Smooth muscle cell (in vitro differentiated cells): ENCODE data around the gene IL7R. TPM values are rescaled to one million over a fixed set of nuclear protein-coding genes. Genes with fewer than 3 reads are reported as not detected.

Experiments used
- DNase-seq: peaks from one replicate; lab custom pipeline; 2025; ENCODE audit not compliant: unreplicated experiment; lab: John Stamatoyannopoulos, UW
- H2AFZ ChIP-seq: fragments of 200-600 bp; sonication (generic); 2 replicates; pipeline ENCODE4 v1.6.0; 2016; ENCODE audit warnings: antibody characterized with exemption, low read depth, mild to moderate bottlenecking
- H3F3A ChIP-seq: fragments of 200-600 bp; sonication (generic); 2 replicates; pipeline ENCODE4 v1.6.0; 2017; ENCODE audit warnings: antibody characterized with exemption, low read depth
- H3K27ac ChIP-seq: fragments of 200-600 bp; sonication (generic); 2 replicates; pipeline ENCODE4 v1.5.1; 2016; ENCODE audit warnings: low read depth, mild to moderate bottlenecking
- H3K27me3 ChIP-seq: fragments of 200-600 bp; sonication (generic); 2 replicates; pipeline ENCODE4 v1.6.1; 2016; ENCODE audit warnings: low read depth, mild to moderate bottlenecking
- H3K36me3 ChIP-seq: fragments of 200-600 bp; sonication (generic); 2 replicates; pipeline ENCODE4 v1.5.1; 2016; ENCODE audit warnings: low read depth
- H3K4me1 ChIP-seq: fragments of 200-600 bp; sonication (generic); 2 replicates; pipeline ENCODE4 v1.5.1; 2016; ENCODE audit warnings: low read depth
- H3K4me2 ChIP-seq: fragments of 200-600 bp; sonication (generic); 2 replicates; pipeline ENCODE4 v1.6.0; 2016; ENCODE audit warnings: mild to moderate bottlenecking
- H3K4me3 ChIP-seq: fragments of 200-600 bp; sonication (generic); 2 replicates; pipeline ENCODE4 v1.5.1; 2016; ENCODE audit warnings: mild to moderate bottlenecking
- H3K79me2 ChIP-seq: fragments of 200-600 bp; sonication (generic); 2 replicates; pipeline ENCODE4 v1.6.0; 2016; ENCODE audit warnings: low read depth, mild to moderate bottlenecking
- H3K9ac ChIP-seq: fragments of 200-600 bp; sonication (generic); 2 replicates; pipeline ENCODE4 v1.6.0; 2016; ENCODE audit warnings: low read depth
- H3K9me3 ChIP-seq: fragments of 200-600 bp; sonication (generic); replicated peaks from 2 replicates; pipeline ENCODE4 v1.5.1; 2016; ENCODE audit warnings: low read depth
- H4K20me1 ChIP-seq: fragments of 200-600 bp; sonication (generic); 2 replicates; pipeline ENCODE4 v1.6.0; 2016; ENCODE audit warnings: low read depth
- CTCF ChIP-seq: fragments of 200-600 bp; sonication (generic); IDR thresholded peaks from 2 replicates; pipeline ENCODE4 v1.5.1; 2017; ENCODE audit warnings: borderline replicate concordance, mild to moderate bottlenecking, antibody characterized with exemption; ENCODE audit not compliant: insufficient read depth, poor library complexity, severe bottlenecking
- whole genome bisulfite sequencing: methylation state at CpG from one replicate; pipeline ENCODE4 v1.1.7; 2016; ENCODE audit warnings: low lambda C conversion rate; 5-methylcytosine and 5-hydroxymethylcytosine counted together
- polyA plus RNA-seq: library from polyadenylated mRNA; unstranded; fragments of >200 nt; fragmentation: Nextera tagmentation; extraction: Ambion mirVana; gene quantifications from 2 replicates; pipeline ENCODE4 v1.2.1, GENCODE V29; 2016
- total RNA-seq: library from RNA; depleted of rRNA; stranded (reverse); fragments of >200 nt; gene quantifications from 2 replicates; pipeline ENCODE4 v1.2.3, GENCODE V29; 2014

IL7R gene
- total and polyA plus RNA-seq, 2 experiments from 2014 or later: 4.4 to 15.9 TPM

- H3K4me1 ChIP-seq: peaks cover 31% of the 10 kb centered on the region
- peak overlapping the region; percentile 88 for H3K27ac ChIP-seq
- H3F3A ChIP-seq: peaks cover 16% of the 10 kb centered on the region
- no peaks in the 10 kb centered on the region for H3K9me3 ChIP-seq
- no peak overlapping the region for H3K4me3 ChIP-seq
- H4K20me1 ChIP-seq: no peaks in the 10 kb centered on the region
- no peak overlapping the region for H2AFZ ChIP-seq
- H3K27me3 ChIP-seq: no peaks in the 10 kb centered on the region
- 81% methylated on average over 1 of the region's 1 CpG for WGBS
- peaks cover 6% of the 10 kb centered on the region for H3K36me3 ChIP-seq
- H3K4me2 ChIP-seq: no peak overlapping the region
- no peaks in the 10 kb centered on the region for H3K79me2 ChIP-seq
- TF ChIP-seq CTCF: no peak
- DNase-seq: no peak
- H3K9ac ChIP-seq: no peak overlapping the region
These were observed 4.0 kb downstream of the IL7R start for GRCh38 chr5:35860686-35861085.

- Histone ChIP-seq H3K36me3 (peaks cover 6% of the 10 kb centered on the region), H3K27ac (peak overlapping the region; percentile 88), H3K4me3 (no peak overlapping the region), H3F3A (peaks cover 16% of the 10 kb centered on the region), H3K9me3 (no peaks in the 10 kb centered on the region), H3K27me3 (no peaks in the 10 kb centered on the region), H3K79me2 (no peaks in the 10 kb centered on the region), H3K4me2 (no peak overlapping the region), H4K20me1 (no peaks in the 10 kb centered on the region), H3K9ac (no peak overlapping the region), H2AFZ (no peak overlapping the region), H3K4me1 (peaks cover 31% of the 10 kb centered on the region)
- TF ChIP-seq CTCF: no peak
- no peak for DNase-seq
- WGBS: 73% methylated on average over 1 of the region's 1 CpG
These were observed 5.0 kb downstream of the IL7R start for GRCh38 chr5:35861718-35862117.

- no peaks in the 10 kb centered on the region for H3K9me3 ChIP-seq
- DNase-seq: no peak
- H3K27me3 ChIP-seq: no peaks in the 10 kb centered on the region
- H4K20me1 ChIP-seq: no peaks in the 10 kb centered on the region
- no peaks in the 10 kb centered on the region for H3K79me2 ChIP-seq
- H3K4me3 ChIP-seq: no peak overlapping the region
- peaks cover 16% of the 10 kb centered on the region for H3F3A ChIP-seq
- H3K27ac ChIP-seq: peak overlapping the region; percentile 88
- peaks cover 6% of the 10 kb centered on the region for H3K36me3 ChIP-seq
- H2AFZ ChIP-seq: no peak overlapping the region
- 71% methylated on average over 2 of the region's 2 CpGs for WGBS
- no peak for TF ChIP-seq CTCF
- peaks cover 27% of the 10 kb centered on the region for H3K4me1 ChIP-seq
- H3K9ac ChIP-seq: no peak overlapping the region
- H3K4me2 ChIP-seq: no peak overlapping the region
These were observed 5.4 kb downstream of the IL7R start for GRCh38 chr5:35862126-35862525.

- no peak overlapping the region for H3K4me3 ChIP-seq
- no peak overlapping the region for H2AFZ ChIP-seq
- no peak for TF ChIP-seq CTCF
- no peaks in the 10 kb centered on the region for H3K9me3 ChIP-seq
- peaks cover 16% of the 10 kb centered on the region for H3F3A ChIP-seq
- no peaks in the 10 kb centered on the region for H3K79me2 ChIP-seq
- H3K4me2 ChIP-seq: no peak overlapping the region
- DNase-seq: no peak
- peaks cover 6% of the 10 kb centered on the region for H3K36me3 ChIP-seq
- WGBS: 78% methylated on average over 3 of the region's 3 CpGs
- no peak overlapping the region for H3K27ac ChIP-seq
- H4K20me1 ChIP-seq: no peaks in the 10 kb centered on the region
- H3K27me3 ChIP-seq: no peaks in the 10 kb centered on the region
- peaks cover 19% of the 10 kb centered on the region for H3K4me1 ChIP-seq
- no peak overlapping the region for H3K9ac ChIP-seq
These were observed 6.5 kb downstream of the IL7R start for GRCh38 chr5:35863159-35863558.
